Urothelium cell line (cell line): Measurements from ENCODE around the gene MPPED1.

Experiments
- DNase-seq: peaks from one replicate; pipeline ENCODE4 v3.0.0; 2011; ENCODE audit warnings: low spot score, mixed read lengths
- FAIRE-seq: peaks from 2 replicates; lab custom pipeline; 2011; peaks lifted over from hg19 to GRCh38; lab: Jason Lieb, UNC

The MPPED1 gene

GRCh38 chr22:43514476-43515157 is 102.8 kb downstream of the MPPED1 start:
- no peak for FAIRE-seq
- DNase-seq: no peak

GRCh38 chr22:43515411-43515810 is 103.6 kb downstream of the MPPED1 start:
- no peak for DNase-seq
- no peak for FAIRE-seq

GRCh38 chr22:43515902-43516301 is 104.1 kb downstream of the MPPED1 start:
- DNase-seq (no peak), FAIRE-seq (no peak)

GRCh38 chr22:43516386-43516785 is 104.6 kb downstream of the MPPED1 start:
- no peak for FAIRE-seq
- DNase-seq: no peak

- FAIRE-seq: no peak
- no peak for DNase-seq
Observed at GRCh38 chr22:43516996-43517635, 105.3 kb downstream of the MPPED1 start.

GRCh38 chr22:43520632-43521039 is 108.8 kb downstream of the MPPED1 start:
- DNase-seq: no peak
- FAIRE-seq: no peak

GRCh38 chr22:43521716-43522115 is 109.9 kb downstream of the MPPED1 start:
- DNase-seq (no peak), FAIRE-seq (no peak)

GRCh38 chr22:43526117-43526655 is 114.4 kb downstream of the MPPED1 start:
- FAIRE-seq (no peak), DNase-seq (no peak)

- FAIRE-seq (no peak), DNase-seq (no peak)
Observed at GRCh38 chr22:43526946-43527345, 115.1 kb downstream of the MPPED1 start.

- no peak for FAIRE-seq
- no peak for DNase-seq
Observed at GRCh38 chr22:43528601-43529360, 117.0 kb downstream of the MPPED1 start.

- DNase-seq (no peak), FAIRE-seq (no peak)
Observed at GRCh38 chr22:43529461-43529860, 117.6 kb downstream of the MPPED1 start.

GRCh38 chr22:43529934-43530333 is 118.1 kb downstream of the MPPED1 start:
- FAIRE-seq: no peak
- no peak for DNase-seq

- FAIRE-seq (no peak), DNase-seq (no peak)
Observed at GRCh38 chr22:43530349-43531201, 118.8 kb downstream of the MPPED1 start.

- no peak for FAIRE-seq
- DNase-seq: no peak
Observed at GRCh38 chr22:43531651-43532050, 119.8 kb downstream of the MPPED1 start.

- DNase-seq (no peak), FAIRE-seq (no peak)
Observed at GRCh38 chr22:43532301-43533155, 120.7 kb downstream of the MPPED1 start.

GRCh38 chr22:43533156-43533530 is 121.3 kb downstream of the MPPED1 start:
- DNase-seq (no peak), FAIRE-seq (no peak)

GRCh38 chr22:43533656-43534428 is 122.0 kb downstream of the MPPED1 start:
- FAIRE-seq: no peak
- no peak for DNase-seq

GRCh38 chr22:43534916-43535315 is 123.1 kb downstream of the MPPED1 start:
- no peak for FAIRE-seq

GRCh38 chr22:43535336-43535735 is 123.5 kb downstream of the MPPED1 start:
- no peak for FAIRE-seq
- no peak for DNase-seq

More at GRCh38 chr22:43534916-43535315, 123.1 kb downstream of the MPPED1 start:
- DNase-seq: no peak
